Neuron (in vitro differentiated cells): ENCODE results near the gene AOPEP.

Source experiments
- H2AFZ ChIP-seq: one replicate; pipeline ENCODE4 v1.6.1; 2013; ENCODE audit warnings: low read depth, mild to moderate bottlenecking, inconsistent platforms, low read length, moderate library complexity
- H3K27me3 ChIP-seq: one replicate; pipeline ENCODE4 v1.6.1; 2013; ENCODE audit warnings: low read length; ENCODE audit not compliant: insufficient read depth
- H3K36me3 ChIP-seq: one replicate; pipeline ENCODE4 v1.6.1; 2013; ENCODE audit warnings: low read length; ENCODE audit not compliant: insufficient read depth
- H3K4me1 ChIP-seq: one replicate; pipeline ENCODE4 v1.6.1; 2013; ENCODE audit warnings: low read length; ENCODE audit not compliant: insufficient read depth
- H3K4me3 ChIP-seq: 2 replicates; pipeline ENCODE4 v1.5.1; 2013; ENCODE audit warnings: mild to moderate bottlenecking, low read length, moderate library complexity
- H3K9me3 ChIP-seq: one replicate; pipeline ENCODE4 v1.6.1; 2013; ENCODE audit warnings: low read length

The AOPEP gene

DNA sequence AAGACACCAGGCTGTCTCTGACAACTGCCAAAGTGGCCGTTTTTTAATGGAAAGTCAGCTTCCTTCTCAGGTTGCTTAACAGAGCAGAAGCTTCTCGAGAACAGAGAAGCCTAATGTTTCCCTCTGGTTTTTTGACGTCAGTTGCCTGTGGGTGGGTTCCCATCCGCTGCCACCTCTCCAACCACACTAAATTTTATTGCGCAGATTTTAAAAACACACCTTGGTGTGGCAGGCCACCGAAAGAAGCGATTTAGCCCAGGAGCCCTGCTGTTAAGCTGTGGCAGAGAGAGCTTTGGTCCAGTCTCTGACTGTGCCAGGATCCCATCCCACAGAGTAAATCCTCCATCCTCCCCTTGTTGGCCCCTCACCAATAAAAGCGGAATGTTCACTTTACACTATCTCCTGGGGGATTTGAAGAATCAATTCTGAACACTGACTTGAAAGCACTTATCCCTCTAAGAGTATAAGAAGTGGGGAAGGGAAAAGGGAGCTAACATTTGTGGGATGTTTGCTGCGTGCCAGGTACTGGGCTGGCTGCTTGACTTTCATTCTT lies 181.6 kb downstream of the AOPEP start:
- no peak overlapping the region for H2AFZ ChIP-seq

DNA sequence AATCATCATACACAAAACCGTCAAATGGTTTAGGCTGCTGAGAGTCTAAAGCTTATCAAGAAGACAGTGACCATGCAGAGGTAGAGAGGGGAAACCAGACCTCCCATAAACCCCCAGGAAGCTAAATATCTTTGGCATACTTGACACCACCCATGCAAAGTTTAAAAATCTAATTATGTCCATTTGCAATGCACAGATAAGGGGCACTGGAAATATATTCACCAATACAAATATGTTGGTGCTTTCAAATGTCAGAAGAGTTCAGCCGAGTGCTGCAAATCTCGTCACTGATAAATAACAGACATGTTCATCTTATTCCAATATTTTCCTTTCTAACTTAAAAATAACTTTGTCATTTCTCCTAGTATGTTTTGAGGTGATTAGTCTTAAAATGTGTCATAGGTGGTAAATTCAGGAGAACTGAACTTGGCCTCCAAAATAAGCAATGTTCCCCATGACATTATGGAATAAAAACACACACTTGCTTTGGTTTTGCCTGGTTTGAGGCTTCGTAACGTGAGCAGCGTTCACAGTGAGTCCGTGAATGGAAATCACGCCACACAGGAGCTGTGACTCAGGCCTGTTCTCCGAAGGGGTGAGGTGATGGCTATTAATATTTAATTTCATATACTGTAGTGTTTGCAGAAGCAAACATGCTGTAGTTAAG lies 182.2 kb downstream of the AOPEP start:
- H2AFZ ChIP-seq: no peak overlapping the region
- no peak overlapping the region for H3K4me3 ChIP-seq
- no peaks in the 10 kb centered on the region for H3K36me3 ChIP-seq
- no peaks in the 10 kb centered on the region for H3K9me3 ChIP-seq
- peaks cover 69% of the 10 kb centered on the region for H3K4me1 ChIP-seq
- H3K27me3 ChIP-seq: no peaks in the 10 kb centered on the region

More for the DNA sequence above, 181.6 kb downstream of the AOPEP start:
- Histone ChIP-seq H3K4me3 (no peak overlapping the region), H3K9me3 (no peaks in the 10 kb centered on the region), H3K27me3 (no peaks in the 10 kb centered on the region), H3K36me3 (no peaks in the 10 kb centered on the region), H3K4me1 (peaks cover 63% of the 10 kb centered on the region)

DNA sequence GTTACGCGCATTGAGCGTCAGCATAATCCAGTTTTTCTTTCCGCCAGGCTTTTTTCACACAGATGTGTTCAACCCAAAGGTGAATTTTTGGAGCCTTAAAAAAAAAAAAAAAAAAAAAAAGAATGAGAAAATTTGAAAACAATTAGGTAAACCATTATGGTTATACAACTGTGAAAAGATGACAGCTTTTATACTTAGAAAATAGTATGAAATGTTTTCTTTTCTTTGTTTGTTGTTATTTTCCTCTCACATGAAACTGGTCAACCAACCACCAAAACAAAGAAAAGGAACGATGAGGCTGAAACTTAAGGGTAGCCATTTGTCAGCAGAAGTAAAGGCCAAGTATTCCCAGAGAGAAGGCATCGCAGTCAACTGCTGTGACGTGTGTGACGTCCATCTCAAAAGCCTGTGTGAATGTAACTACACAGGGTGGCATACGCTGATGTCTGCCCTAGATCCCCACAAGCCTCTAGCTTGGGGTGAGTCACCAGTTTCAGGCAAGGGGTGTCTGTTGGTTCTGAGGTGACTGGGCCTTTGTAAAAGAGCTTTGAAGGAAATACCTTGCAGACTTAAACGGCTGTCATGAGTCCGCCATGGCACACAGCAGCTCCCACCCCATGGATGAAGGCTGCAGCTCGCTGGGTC lies 182.9 kb downstream of the AOPEP start:
- Histone ChIP-seq H2AFZ (no peak overlapping the region), H3K4me1 (peaks cover 69% of the 10 kb centered on the region), H3K27me3 (no peaks in the 10 kb centered on the region), H3K36me3 (no peaks in the 10 kb centered on the region), H3K4me3 (no peak overlapping the region), H3K9me3 (no peaks in the 10 kb centered on the region)

DNA sequence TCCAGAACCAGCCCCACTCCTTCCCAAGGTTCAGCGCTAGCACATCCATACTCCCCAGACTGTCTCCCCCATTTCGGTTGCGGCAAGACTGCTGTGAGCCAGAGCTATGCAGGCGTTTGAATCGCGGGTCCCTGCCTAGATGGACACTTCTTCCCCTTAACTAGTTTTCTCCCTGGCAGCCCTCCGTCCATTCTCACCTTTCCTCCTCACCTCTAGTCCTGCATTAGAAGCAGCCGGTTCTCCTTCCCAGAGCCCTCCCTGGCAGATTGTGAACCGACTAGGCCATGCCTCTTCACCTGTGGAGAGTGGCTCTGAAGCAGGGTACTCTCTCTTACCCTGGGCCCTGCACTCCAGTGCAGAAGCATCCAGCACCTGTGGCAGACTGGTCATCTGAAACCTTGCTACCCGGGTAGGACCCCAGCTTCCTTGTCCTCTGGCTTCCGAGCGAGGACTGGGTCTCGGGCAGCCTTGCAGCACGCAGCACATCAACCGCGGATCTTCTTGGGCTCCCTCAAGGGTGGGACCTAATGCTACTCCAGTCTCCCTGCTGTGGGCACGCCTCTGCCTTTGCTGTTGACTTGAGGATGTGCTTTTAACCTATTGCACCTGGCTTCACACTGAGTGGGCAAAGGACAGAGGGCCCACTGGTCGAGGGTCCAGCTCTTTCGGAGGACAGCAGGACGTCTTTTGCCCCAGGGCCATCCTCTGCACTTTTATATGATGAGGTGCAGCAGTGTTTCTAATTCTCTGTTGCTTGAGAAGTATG lies 183.6 kb downstream of the AOPEP start:
- Histone ChIP-seq H3K4me3 (no peak overlapping the region), H3K9me3 (no peaks in the 10 kb centered on the region), H3K36me3 (no peaks in the 10 kb centered on the region), H3K4me1 (peaks cover 62% of the 10 kb centered on the region), H3K27me3 (no peaks in the 10 kb centered on the region), H2AFZ (no peak overlapping the region)

- Histone ChIP-seq H3K27me3 (no peaks in the 10 kb centered on the region), H3K9me3 (peaks cover 2% of the 10 kb centered on the region), H3K4me3 (no peak overlapping the region), H3K4me1 (peaks cover 54% of the 10 kb centered on the region), H3K36me3 (no peaks in the 10 kb centered on the region), H2AFZ (no peak overlapping the region)
Measured at GRCh38 chr9:94911211-94911610, 184.7 kb downstream of the AOPEP start.

DNA sequence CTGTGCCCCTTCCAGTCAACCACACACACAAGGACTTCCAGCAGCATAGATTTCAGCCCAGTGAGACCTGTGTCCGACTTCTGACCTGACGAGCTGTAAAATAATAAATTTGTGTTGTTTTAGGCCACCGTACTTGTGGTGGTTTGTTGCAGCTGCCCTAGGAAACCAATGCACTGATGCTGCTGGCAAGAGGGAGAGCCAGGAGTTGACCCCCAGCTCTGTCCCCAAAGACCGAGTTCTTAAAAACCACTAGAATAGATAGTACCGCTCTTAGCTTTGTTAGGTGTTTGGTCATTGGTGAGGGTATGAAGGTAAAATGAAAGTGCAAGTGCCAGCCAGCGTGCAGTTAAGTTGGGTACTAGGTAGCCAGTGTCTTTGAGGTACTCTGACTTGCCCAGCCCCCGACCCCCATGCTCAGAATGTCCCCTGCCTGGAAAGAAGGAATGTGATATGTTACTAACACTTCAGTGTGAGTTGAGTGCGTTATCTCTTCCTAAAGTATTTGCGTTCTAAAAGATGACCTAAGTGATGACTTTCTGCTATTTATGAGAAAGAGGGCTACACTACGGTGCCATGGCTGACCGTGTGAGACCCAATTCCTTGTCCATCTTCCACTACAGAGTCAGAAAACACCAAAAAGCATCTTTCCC lies 185.6 kb downstream of the AOPEP start:
- Histone ChIP-seq H2AFZ (no peak overlapping the region), H3K36me3 (no peaks in the 10 kb centered on the region), H3K4me1 (peaks cover 49% of the 10 kb centered on the region), H3K4me3 (no peak overlapping the region), H3K9me3 (peaks cover 2% of the 10 kb centered on the region), H3K27me3 (no peaks in the 10 kb centered on the region)

GRCh38 chr9:94912700-94913249 lies 186.3 kb downstream of the AOPEP start:
- Histone ChIP-seq H3K27me3 (no peaks in the 10 kb centered on the region), H3K36me3 (no peaks in the 10 kb centered on the region), H3K4me3 (no peak overlapping the region), H3K4me1 (peaks cover 42% of the 10 kb centered on the region), H2AFZ (no peak overlapping the region), H3K9me3 (peaks cover 2% of the 10 kb centered on the region)

- peaks cover 2% of the 10 kb centered on the region for H3K9me3 ChIP-seq
- no peaks in the 10 kb centered on the region for H3K36me3 ChIP-seq
- H3K4me3 ChIP-seq: no peak overlapping the region
- peaks cover 36% of the 10 kb centered on the region for H3K4me1 ChIP-seq
- no peaks in the 10 kb centered on the region for H3K27me3 ChIP-seq
- no peak overlapping the region for H2AFZ ChIP-seq
Measured at GRCh38 chr9:94913550-94913949, 187.1 kb downstream of the AOPEP start.

- no peaks in the 10 kb centered on the region for H3K27me3 ChIP-seq
- H3K4me3 ChIP-seq: no peak overlapping the region
- peaks cover 2% of the 10 kb centered on the region for H3K9me3 ChIP-seq
- H3K4me1 ChIP-seq: peaks cover 36% of the 10 kb centered on the region
- no peak overlapping the region for H2AFZ ChIP-seq
- no peaks in the 10 kb centered on the region for H3K36me3 ChIP-seq
Measured at GRCh38 chr9:94915476-94916450, 189.3 kb downstream of the AOPEP start.

DNA sequence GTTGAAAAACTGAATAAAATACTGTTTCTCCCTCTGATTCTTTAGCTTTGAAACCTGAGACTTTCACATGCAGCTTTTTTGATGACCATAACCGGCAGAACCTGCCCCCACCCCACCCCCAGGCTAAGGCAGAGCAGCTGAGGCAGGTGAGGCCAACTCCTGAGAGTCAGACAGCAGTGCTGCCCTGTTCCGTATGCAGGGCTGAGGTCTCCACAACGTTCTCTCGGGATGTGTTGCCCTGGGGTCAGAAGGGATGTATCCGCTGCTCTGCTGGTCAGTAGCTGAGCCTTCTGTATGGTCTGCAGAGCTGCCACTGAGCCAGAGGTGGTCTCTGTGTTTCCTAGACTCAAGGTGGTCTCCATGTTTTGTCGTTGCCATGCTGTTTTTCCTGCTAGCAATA lies 190.5 kb downstream of the AOPEP start:
- Histone ChIP-seq H3K4me1 (peaks cover 36% of the 10 kb centered on the region), H3K27me3 (no peaks in the 10 kb centered on the region), H3K9me3 (peaks cover 2% of the 10 kb centered on the region), H3K36me3 (no peaks in the 10 kb centered on the region), H3K4me3 (no peak overlapping the region), H2AFZ (no peak overlapping the region)

GRCh38 chr9:94918038-94918753 lies 191.7 kb downstream of the AOPEP start:
- no peaks in the 10 kb centered on the region for H3K27me3 ChIP-seq
- H3K4me3 ChIP-seq: no peak overlapping the region
- no peaks in the 10 kb centered on the region for H3K36me3 ChIP-seq
- H3K4me1 ChIP-seq: peaks cover 39% of the 10 kb centered on the region
- peaks cover 2% of the 10 kb centered on the region for H3K9me3 ChIP-seq
- no peak overlapping the region for H2AFZ ChIP-seq
